H1 (cell line): ENCODE data around the gene PTCHD1. TPM values are rescaled to one million over a fixed set of nuclear protein-coding genes. Genes with fewer than 3 reads are reported as not detected.

Source experiments
- CTCF ChIA-PET: fragments of 300-600 bp; sonication (Branson Sonifier 250); formaldehyde crosslinking; loops from one replicate; lab custom pipeline; 2021; ENCODE audit not compliant: partially characterized antibody; lab: Charles Lee
- POLR2A ChIA-PET: fragments of 300-600 bp; sonication (Branson Sonifier 250); formaldehyde crosslinking; loops from one replicate; lab custom pipeline; 2021; ENCODE audit warnings: inconsistent platforms; ENCODE audit not compliant: partially characterized antibody; lab: Charles Lee
- DNase-seq, 2 experiments: peaks; one replicate each; pipeline versions ENCODE4 v3.0.0 to v3.0.0-alpha.2; 2010 to 2022; ENCODE audit warnings: low spot score in 2 of 2, low read depth in 1 of 2, mixed read lengths in 1 of 2
- FAIRE-seq: peaks from 2 replicates; lab custom pipeline; 2011; peaks lifted over from hg19 to GRCh38; lab: Jason Lieb, UNC
- H2AFZ ChIP-seq: 2 replicates; pipeline ENCODE4 v1.8.1; 2012; ENCODE audit warnings: low read length, inconsistent platforms
- H2AK5ac ChIP-seq: 2 replicates; pipeline ENCODE4 v1.6.1; 2013; ENCODE audit warnings: low read depth, low read length
- H2BK120ac ChIP-seq: replicated peaks from 2 replicates; pipeline ENCODE3; 2013; ENCODE audit warnings: low read depth, low read length, inconsistent platforms
- H2BK12ac ChIP-seq: 2 replicates; pipeline ENCODE4 v1.6.1; 2013; ENCODE audit warnings: low read depth, low read length
- H2BK15ac ChIP-seq: 2 replicates; pipeline ENCODE4 v1.6.1; 2013; ENCODE audit warnings: low read length
- H2BK20ac ChIP-seq: 2 replicates; pipeline ENCODE4 v1.6.1; 2013; ENCODE audit warnings: low read length
- H2BK5ac ChIP-seq: 2 replicates; pipeline ENCODE4 v1.6.1; 2013; ENCODE audit warnings: low read depth, low read length
- H3K14ac ChIP-seq: 2 replicates; pipeline ENCODE4 v1.6.1; 2013; ENCODE audit warnings: inconsistent platforms; ENCODE audit not compliant: insufficient read length
- H3K18ac ChIP-seq: 2 replicates; pipeline ENCODE4 v1.6.1; 2013; ENCODE audit warnings: low read length; ENCODE audit errors: extremely low read depth
- H3K23ac ChIP-seq: 2 replicates; pipeline ENCODE4 v1.6.1; 2013; ENCODE audit warnings: inconsistent platforms; ENCODE audit not compliant: insufficient read length
- H3K23me2 ChIP-seq: 2 replicates; pipeline ENCODE4 v1.6.1; 2013; ENCODE audit warnings: low read depth, low read length
- H3K27ac ChIP-seq: 2 replicates; pipeline ENCODE4 v1.6.1; 2011; ENCODE audit warnings: low read depth, low read length, inconsistent platforms
- H3K27me3 ChIP-seq, 4 experiments: replicated peaks in 1 of 4; 1 replicate in 1 of 4; 2 replicates in 3 of 4; pipeline versions ENCODE4 v1.6.1 to v1.8.1; 2011 to 2013; ENCODE audit warnings: low read length in 3 of 4, mild to moderate bottlenecking in 3 of 4, inconsistent platforms in 2 of 4, mixed read lengths in 2 of 4, moderate library complexity in 1 of 4; ENCODE audit not compliant: control insufficient read depth in 3 of 4, insufficient read depth in 3 of 4; ENCODE audit errors: extremely low read depth in 1 of 4
- H3K36me3 ChIP-seq, 4 experiments: 2 replicates each; pipeline versions ENCODE4 v1.6.1 to v1.8.1; 2011 to 2013; ENCODE audit warnings: mild to moderate bottlenecking in 4 of 4, low read length in 3 of 4, moderate library complexity in 2 of 4, control low read depth in 1 of 4, inconsistent platforms in 1 of 4; ENCODE audit not compliant: insufficient read depth in 4 of 4, control insufficient read depth in 2 of 4
- H3K4ac ChIP-seq: replicated peaks from 2 replicates; pipeline ENCODE3; 2013; ENCODE audit warnings: low read length, low read depth, mixed read lengths, inconsistent platforms; ENCODE audit not compliant: insufficient read length
- H3K4me1 ChIP-seq, 4 experiments: replicated peaks in 1 of 4; 1 replicate in 1 of 4; 2 replicates in 3 of 4; pipeline versions ENCODE4 v1.6.1 to v1.8.1; 2011 to 2013; ENCODE audit warnings: low read length in 3 of 4, inconsistent platforms in 2 of 4, mixed read lengths in 1 of 4; ENCODE audit not compliant: insufficient read depth in 4 of 4, control insufficient read depth in 3 of 4
- H3K4me2 ChIP-seq, 2 experiments: 2 replicates each; pipeline versions ENCODE4 v1.6.1 to v1.8.1; 2011 to 2013; ENCODE audit warnings: low read depth in 2 of 2, low read length in 2 of 2, control low read depth in 1 of 2, inconsistent platforms in 1 of 2, mild to moderate bottlenecking in 1 of 2; ENCODE audit not compliant: insufficient read depth in 1 of 2
- H3K4me3 ChIP-seq, 4 experiments: fragments of 200-600, 300-600 bp in 1 of 4; sonication (generic), shearing (Covaris generic), sonication (Bioruptor Twin) in 1 of 4; 2 replicates each; pipeline versions ENCODE4 v1.5.1 to v1.8.1; 2011 to 2016; ENCODE audit warnings: low read length in 4 of 4, low read depth in 3 of 4, control low read depth in 2 of 4, inconsistent platforms in 2 of 4, mild to moderate bottlenecking in 2 of 4, mixed read lengths in 1 of 4, moderate library complexity in 1 of 4; ENCODE audit not compliant: insufficient read depth in 2 of 4; ENCODE audit errors: extremely low read depth in 1 of 4
- H3K56ac ChIP-seq: replicated peaks from 2 replicates; pipeline ENCODE3; 2013; ENCODE audit warnings: low read depth, mild to moderate bottlenecking, mixed read lengths, low read length, inconsistent platforms; ENCODE audit not compliant: insufficient read length
- H3K79me1 ChIP-seq: 2 replicates; pipeline ENCODE4 v1.6.1; 2013; ENCODE audit warnings: low read depth, low read length, control low read depth
- H3K79me2 ChIP-seq, 2 experiments: 2 replicates each; pipeline versions ENCODE4 v1.6.1 to v1.8.1; 2012 to 2013; ENCODE audit warnings: low read length in 2 of 2, mild to moderate bottlenecking in 2 of 2, inconsistent platforms in 1 of 2; ENCODE audit not compliant: insufficient read depth in 2 of 2, control insufficient read depth in 1 of 2
- H3K9ac ChIP-seq, 4 experiments: replicated peaks in 1 of 4; 1 replicate in 1 of 4; 2 replicates in 3 of 4; pipeline versions ENCODE4 v1.6.1 to v1.8.1; 2011 to 2013; ENCODE audit warnings: low read depth in 3 of 4, low read length in 3 of 4, control low read depth in 2 of 4, mild to moderate bottlenecking in 2 of 4, moderate library complexity in 2 of 4, inconsistent platforms in 1 of 4; ENCODE audit errors: extremely low read depth in 1 of 4
- H3K9me3 ChIP-seq, 2 experiments: 2 replicates each; pipeline versions ENCODE4 v1.6.1 to v1.8.1; 2012 to 2013; ENCODE audit warnings: mild to moderate bottlenecking in 2 of 2, moderate library complexity in 2 of 2, control low read depth in 1 of 2, inconsistent platforms in 1 of 2, low read depth in 1 of 2, low read length in 1 of 2, mixed read lengths in 1 of 2; ENCODE audit not compliant: insufficient read depth in 2 of 2
- H4K20me1 ChIP-seq, 2 experiments: replicated peaks in 1 of 2; 2 replicates each; pipeline versions ENCODE3 to v1.8.1; 2011 to 2013; ENCODE audit warnings: inconsistent platforms in 2 of 2, low read length in 2 of 2, mild to moderate bottlenecking in 1 of 2; ENCODE audit not compliant: insufficient read depth in 2 of 2, control insufficient read depth in 1 of 2
- H4K5ac ChIP-seq: 2 replicates; pipeline ENCODE4 v1.6.1; 2013; ENCODE audit warnings: low read length, low read depth, mixed read lengths, inconsistent platforms; ENCODE audit not compliant: insufficient read length
- H4K8ac ChIP-seq: 2 replicates; pipeline ENCODE4 v1.8.0; 2013; ENCODE audit warnings: mild to moderate bottlenecking, moderate library complexity, low read length, inconsistent platforms; ENCODE audit not compliant: insufficient read depth; ENCODE audit errors: extremely low read depth
- H4K91ac ChIP-seq: replicated peaks from 2 replicates; pipeline ENCODE3; 2013; ENCODE audit warnings: low read length, mixed read lengths, inconsistent platforms; ENCODE audit not compliant: insufficient read length
- SUZ12 ChIP-seq: fragments of 200-600 bp; sonication (generic); IDR thresholded peaks from 2 replicates; pipeline ENCODE4 v1.6.1; 2012; ENCODE audit warnings: mild to moderate bottlenecking, inconsistent platforms, low read length, moderate library complexity, mixed read lengths
- WGBS, 2 experiments: shearing (Covaris generic) in 1 of 2; methylation state at CpG; one replicate each; pipeline versions ENCODE4 v1.1.6 to v1.1.7; 2013 to 2015; ENCODE audit warnings: low lambda C conversion rate in 2 of 2, mixed read lengths in 2 of 2, inconsistent platforms in 1 of 2, low coverage in 1 of 2, missing lambda C conversion rate in 1 of 2; ENCODE audit not compliant: insufficient replicate concordance in 2 of 2, insufficient coverage in 1 of 2, insufficient read length in 1 of 2; ENCODE audit errors: extremely low coverage in 1 of 2, missing lambda C conversion rate in 1 of 2; 5-methylcytosine and 5-hydroxymethylcytosine counted together
- polyA plus RNA-seq, 7 experiments: library from polyadenylated mRNA; depleted of rRNA in 3 of 7; stranded (reverse) in 5 of 7; unstranded in 2 of 7; fragments of >200 nt in 5 of 7; fragments of 200-250 nt in 2 of 7; gene quantifications; 1 replicate in 5 of 7; 2 replicates in 1 of 7; 4 replicates in 1 of 7; pipeline versions ENCODE4 v1.2.1 to v1.2.3, GENCODE V29; 2011 to 2013; ENCODE audit warnings: missing spikeins in 2 of 7, mixed read lengths in 2 of 7
- total RNA-seq: library from RNA; stranded (reverse); fragmentation: NEBNext Ultra II Directional; extraction: Animal tissue kit (Norgen Biotek cat#: 25700); gene quantifications from 2 replicates; pipeline ENCODE4 v1.2.1, GENCODE V29; 2021

PTCHD1 gene
- total and polyA plus RNA-seq, 2 of the 8 experiments (the other 6 are each of a cell fraction or from before 2014, with no cell fraction given), result 0.53 to 2.4 TPM

DNA sequence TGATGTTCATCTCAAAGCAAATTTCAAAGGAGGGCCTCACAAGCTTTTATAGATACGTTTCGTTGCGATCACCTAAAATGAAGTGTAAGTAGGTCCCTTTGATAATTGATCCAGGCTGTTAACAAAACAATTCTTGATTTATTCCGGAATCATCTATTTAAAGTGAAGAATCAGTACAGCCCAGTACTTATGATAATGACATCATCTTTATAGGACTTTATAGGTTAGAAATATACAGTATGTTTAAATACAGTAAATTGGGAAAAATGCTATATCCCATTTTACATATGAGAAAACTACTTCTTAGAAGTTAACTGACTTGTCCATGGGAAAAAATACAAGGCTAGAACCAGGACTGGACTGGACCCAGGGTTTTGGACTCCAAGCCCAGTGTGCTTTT lies 3.7 kb downstream of the PTCHD1 start:
- Histone ChIP-seq H3K56ac (no peak overlapping the region), H3K4ac (no peak overlapping the region), H3K4me2 (no peak overlapping the region), H2AFZ (no peak overlapping the region), H3K27me3 (peaks cover 0 to 13% (median 6%) of the 10 kb centered on the region in 4 experiments; a peak in 4 of 7 replicates), H2BK20ac (no peak overlapping the region), H3K79me2 (no peaks in the 10 kb centered on the region), H2BK120ac (no peak overlapping the region), H3K9me3 (no peaks in the 10 kb centered on the region), H2AK5ac (no peak overlapping the region), H3K4me1 (peaks cover 0 to 3% (median 1%) of the 10 kb centered on the region in 4 experiments; a peak in 3 of 7 replicates), H3K14ac (no peak overlapping the region), H4K8ac (no peak overlapping the region), H2BK12ac (no peak overlapping the region), H4K5ac (no peak overlapping the region), H3K36me3 (no peaks in the 10 kb centered on the region; a peak in 1 of 8 replicates), H3K9ac (no peak overlapping the region), H3K4me3 (no peak overlapping the region), H3K27ac (no peak overlapping the region), H3K23me2 (peaks cover 9% of the 10 kb centered on the region; the same call in 1 of the 2 replicates), H4K91ac (no peak overlapping the region), H4K20me1 (peaks cover 0 to 2% of the 10 kb centered on the region in 2 experiments), H3K18ac (no peak overlapping the region), H3K79me1 (no peaks in the 10 kb centered on the region), H2BK5ac (no peak overlapping the region), H3K23ac (no peak overlapping the region), H2BK15ac (no peak overlapping the region)
- WGBS, 2 experiments, result 92% methylated on average over 4 of the region's 4 CpGs; no CpG with 5 or more reads in 1 of the 2 experiments
- ChIA-PET CTCF (interaction anchor here (0.7 kb wide), 1 partner anchor 115 kb away, joined by 4 read pairs; no protein-coding TSS in a partner anchor), POLR2A (interaction anchor here (1.1 kb wide), 1 partner anchor 1341 kb away, joined by 3 read pairs; no protein-coding TSS in a partner anchor)
- TF ChIP-seq SUZ12, result no peak
- DNase-seq, result no peak
- no peak for FAIRE-seq
